Embryonic facial prominence (tissue), 1 donor: ENCODE results near the gene TRIM69.
"Not testable (repeated sequence)": the region's sequence is repeated elsewhere in the genome, so short reads cannot be mapped to it uniquely, and the experiment has no call there.

Experiments
- DNase-seq: peaks from one replicate; pipeline ENCODE4 v3.0.0-alpha.2; 2016; ENCODE audit errors: extremely low spot score

Gene TRIM69

DNA sequence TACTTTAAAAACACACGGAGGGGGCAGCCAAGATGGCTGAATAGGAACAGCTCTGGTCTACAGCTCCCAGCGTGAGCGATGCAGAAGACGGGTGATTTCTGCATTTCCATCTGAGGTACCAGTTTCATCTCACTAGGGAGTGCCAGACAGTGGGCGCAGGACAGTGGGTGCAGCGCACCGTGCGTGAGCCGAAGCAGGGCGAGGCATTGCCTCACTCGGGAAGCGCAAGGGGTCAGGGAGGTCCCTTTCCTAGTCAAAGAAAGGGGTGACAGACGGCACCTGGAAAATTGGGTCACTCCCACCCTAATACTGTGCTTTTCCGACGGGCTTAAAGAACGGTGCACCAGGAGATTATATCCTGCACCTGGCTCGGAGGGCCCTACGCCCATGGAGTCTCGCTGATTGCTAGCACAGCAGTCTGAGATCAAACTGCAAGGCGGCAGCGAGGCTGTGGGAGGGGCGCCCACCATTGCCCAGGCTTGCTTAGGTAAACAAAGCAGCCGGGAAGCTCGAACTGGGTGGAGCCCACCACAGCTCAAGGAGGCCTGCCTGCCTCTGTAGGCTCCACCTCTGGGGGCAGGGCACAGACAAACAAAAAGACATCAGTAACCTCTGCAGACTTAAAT lies 3.0 kb downstream of the TRIM69 start:
- not testable (repeated sequence) for DNase-seq

GRCh38 chr15:44743454-44743853 lies 7.1 kb downstream of the TRIM69 start:
- DNase-seq, result not testable (repeated sequence)

DNA sequence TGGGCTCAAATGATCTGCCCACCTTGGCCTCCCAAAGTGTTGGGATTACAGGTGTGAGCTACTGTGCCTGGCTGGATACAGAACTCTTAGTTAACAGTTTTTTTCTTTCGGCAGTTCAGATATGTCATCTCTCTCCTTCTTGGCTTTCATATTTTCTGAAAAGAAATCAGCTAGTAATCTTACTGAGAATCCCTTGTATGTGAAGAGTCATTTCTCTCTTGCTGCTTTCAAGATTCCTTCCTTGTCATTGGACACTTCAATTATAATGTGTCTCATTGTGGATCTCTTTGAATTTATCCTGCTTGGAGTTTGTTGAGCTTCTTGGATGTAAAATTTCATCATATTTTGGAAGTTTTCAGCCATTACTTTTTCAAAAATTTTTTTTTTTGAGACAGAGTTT lies 17.0 kb downstream of the TRIM69 start:
- no peak for DNase-seq

GRCh38 chr15:44763187-44763586 lies 26.9 kb downstream of the TRIM69 start:
- no peak for DNase-seq

- no peak for DNase-seq
Observed at GRCh38 chr15:44763848-44764247, 27.5 kb downstream of the TRIM69 start.

- DNase-seq, result no peak
Observed at GRCh38 chr15:44765036-44765435, 28.7 kb downstream of the TRIM69 start.

DNA sequence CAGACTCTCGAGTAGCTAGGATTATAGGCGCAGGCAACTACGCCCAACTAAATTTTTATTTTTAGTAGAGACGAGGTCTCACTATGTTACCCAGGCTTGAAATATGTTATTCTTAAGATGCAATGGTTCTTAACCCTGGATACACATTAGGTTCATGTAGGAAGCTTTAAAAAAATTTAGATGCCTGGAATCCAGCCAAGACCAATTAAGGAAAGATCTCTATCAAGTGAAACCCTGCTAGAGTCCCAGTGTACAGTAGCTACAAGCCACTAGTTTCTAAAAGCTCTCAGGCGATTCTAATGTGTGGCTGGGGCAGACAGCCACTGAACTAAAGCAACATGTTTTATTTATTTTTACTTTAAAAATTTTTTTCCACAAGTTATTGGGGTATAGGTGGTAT lies 33.2 kb downstream of the TRIM69 start:
- no peak for DNase-seq

GRCh38 chr15:44770715-44771114 lies 34.4 kb downstream of the TRIM69 start:
- DNase-seq, result not testable (repeated sequence)

GRCh38 chr15:44775953-44776352 lies 39.6 kb downstream of the TRIM69 start:
- no peak for DNase-seq

GRCh38 chr15:44779761-44780160 lies 43.4 kb downstream of the TRIM69 start:
- no peak for DNase-seq

GRCh38 chr15:44780608-44781007 lies 44.3 kb downstream of the TRIM69 start:
- DNase-seq, result no peak

GRCh38 chr15:44781128-44781810 lies 44.9 kb downstream of the TRIM69 start:
- no peak for DNase-seq

- no peak for DNase-seq
Observed at GRCh38 chr15:44782516-44782915, 46.2 kb downstream of the TRIM69 start.

- not testable (repeated sequence) for DNase-seq
Observed at GRCh38 chr15:44784918-44785274, 48.6 kb downstream of the TRIM69 start.

DNA sequence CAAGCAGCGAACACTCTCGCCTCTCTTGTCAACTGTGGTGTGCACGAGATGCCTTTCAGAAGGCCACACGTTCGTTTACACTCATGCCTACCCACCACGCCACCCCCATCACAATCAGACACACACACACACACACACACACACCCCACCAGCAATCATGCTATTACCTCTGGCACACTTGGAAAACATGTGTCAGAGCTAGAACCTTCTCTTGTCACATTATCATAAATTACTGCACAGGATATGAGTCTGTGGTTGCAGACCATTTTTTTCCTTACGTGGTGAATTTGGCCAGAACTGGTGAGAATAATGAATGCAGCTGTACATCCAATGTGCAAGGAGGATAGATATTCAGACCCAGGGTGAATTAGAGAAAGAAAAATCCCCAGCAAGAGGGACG lies 52.4 kb downstream of the TRIM69 start:
- no peak for DNase-seq

- no peak for DNase-seq
Observed at GRCh38 chr15:44790215-44790614, 53.9 kb downstream of the TRIM69 start.

DNA sequence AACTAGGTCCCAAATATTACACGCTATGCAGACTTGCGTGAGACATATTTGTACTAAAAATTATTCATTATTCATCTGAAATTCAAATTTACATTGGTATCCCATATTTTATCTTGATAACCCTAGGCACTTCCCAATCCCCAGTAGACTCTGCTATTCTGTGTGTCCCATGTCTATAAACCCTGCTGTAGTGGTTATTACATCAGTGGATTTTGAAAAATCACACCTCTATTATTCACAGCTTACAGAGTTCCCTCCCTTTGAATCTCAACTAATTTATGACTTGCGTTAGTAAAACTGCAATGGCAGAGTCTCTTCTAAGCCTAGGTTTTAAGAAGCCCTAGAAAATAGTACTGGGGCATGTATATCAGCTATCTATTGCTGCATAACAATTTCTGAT lies 54.3 kb downstream of the TRIM69 start:
- no peak for DNase-seq

DNA sequence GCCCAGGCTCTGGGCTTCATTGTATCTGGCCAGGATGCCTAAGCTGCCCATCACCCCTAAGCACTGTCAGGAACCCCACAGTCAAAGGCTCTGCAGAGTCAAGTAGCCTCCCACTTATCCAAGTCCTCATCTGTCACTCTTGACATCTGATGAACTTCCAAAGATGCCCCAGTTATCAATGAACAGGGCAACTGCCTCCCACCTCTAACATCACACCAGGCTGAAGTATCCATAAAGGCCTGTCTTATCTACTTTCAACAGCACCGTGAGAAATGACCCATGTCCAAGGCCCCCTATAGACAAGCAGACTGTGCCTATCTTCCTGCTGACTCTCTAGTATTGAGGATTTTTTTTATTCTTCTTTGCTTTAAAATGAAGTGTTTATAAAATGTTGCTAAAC lies 56.4 kb downstream of the TRIM69 start:
- no peak for DNase-seq

DNA sequence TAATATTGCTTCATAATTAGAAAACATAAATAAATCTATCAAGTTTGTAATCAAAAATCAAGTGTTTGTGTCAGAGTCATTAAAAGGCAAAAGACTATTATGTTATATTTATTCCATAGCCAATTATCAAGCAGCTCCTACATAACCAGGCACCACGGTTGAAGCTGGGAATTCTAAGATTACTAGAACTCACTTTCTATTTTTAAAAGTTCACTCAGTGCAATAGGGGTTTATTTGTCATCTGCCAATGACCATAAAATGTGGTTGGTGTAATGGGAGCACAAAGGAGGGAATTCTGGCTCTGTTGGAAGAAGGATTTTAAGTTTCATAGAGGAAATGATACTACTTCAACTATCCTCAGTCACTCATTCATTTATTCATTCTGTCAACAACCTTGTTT lies 57.7 kb downstream of the TRIM69 start:
- no peak for DNase-seq

DNA sequence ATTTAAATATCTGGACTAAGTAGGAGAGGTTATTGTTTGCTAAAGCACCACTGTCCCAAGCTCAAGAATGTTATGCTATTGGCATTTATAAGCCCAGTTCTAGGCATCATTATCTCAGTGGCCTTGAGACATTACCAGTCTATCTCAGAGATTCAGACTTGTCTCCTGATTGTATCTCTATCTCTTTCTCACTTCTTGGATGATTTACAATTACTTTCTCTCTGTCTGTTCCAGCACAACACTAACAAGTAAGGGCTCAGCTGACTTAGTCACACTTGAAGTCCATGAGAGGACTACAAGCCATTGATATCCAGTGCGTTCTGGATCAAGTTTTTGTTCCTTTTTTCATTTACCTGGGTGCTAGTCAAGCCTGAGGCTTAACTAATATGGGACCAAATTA lies 60.2 kb downstream of the TRIM69 start:
- DNase-seq, result no peak

DNA sequence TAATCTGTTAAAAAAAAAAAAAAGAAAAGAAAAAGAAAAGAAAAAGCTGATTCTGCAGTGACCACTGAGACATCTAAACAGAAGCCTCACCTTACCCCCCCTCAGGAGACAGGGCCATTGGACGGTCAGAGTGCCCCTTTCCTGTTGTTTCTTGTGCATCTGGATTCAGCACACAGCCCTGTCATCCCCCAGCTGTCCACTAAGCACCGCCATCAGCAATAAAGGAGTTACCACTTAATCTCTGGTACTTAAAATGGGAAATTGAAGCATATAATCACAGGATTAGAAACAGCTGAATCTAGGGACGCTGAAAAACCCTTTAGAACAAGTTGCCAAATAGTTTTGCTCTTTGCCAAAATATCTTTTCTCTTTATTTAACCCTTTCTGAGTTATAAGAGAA lies 62.5 kb downstream of the TRIM69 start:
- no peak for DNase-seq

- DNase-seq, result no peak
Observed at GRCh38 chr15:44801364-44801763, 65.0 kb downstream of the TRIM69 start.

DNA sequence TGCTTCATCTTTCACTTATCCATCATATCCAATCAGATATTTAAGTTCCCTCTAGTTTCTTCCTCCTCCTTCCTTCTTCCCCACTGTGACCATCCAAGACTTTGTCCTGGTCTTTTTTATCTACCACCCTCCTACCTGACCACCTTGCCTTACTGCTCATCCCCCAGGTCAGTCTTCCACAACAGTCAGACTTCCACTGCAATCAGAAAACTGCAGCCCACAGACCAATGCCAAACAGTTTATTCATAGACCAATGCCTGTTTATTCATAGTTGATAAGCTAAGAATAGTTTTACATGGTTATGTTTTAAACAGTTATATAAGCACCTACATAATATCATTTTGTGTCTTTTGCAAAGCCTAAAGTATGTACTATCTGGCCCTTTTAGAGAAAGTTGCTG lies 65.5 kb downstream of the TRIM69 start:
- no peak for DNase-seq

DNA sequence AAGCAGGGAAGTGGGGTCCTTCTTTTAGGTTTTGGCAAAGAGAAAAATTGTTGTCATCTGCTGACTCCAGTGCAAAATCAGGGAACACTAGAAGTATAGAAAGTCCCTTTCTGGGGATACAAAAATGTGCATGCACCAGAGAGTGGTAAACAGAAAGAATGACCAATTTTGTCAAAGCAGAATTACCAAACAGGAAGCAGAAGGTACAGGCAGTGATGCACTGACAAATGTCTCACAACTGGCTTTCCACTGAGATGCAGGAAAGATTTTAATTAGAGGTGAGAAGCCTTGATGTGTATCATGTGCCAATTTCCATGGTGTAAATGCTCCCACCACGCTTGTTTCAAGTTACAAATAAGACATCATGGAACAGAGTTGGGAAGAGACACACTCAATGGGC lies 66.0 kb downstream of the TRIM69 start:
- DNase-seq, result no peak
